AG09309 (cell line): ENCODE data around the gene HOXB4.

Source experiments
- DNase-seq: peaks from one replicate; pipeline ENCODE4 v3.0.0-alpha.2; 2010; ENCODE audit warnings: low read depth
- H3K4me3 ChIP-seq: 2 replicates; pipeline ENCODE4 v1.5.1; 2011; ENCODE audit warnings: mild to moderate bottlenecking, low read depth, low read length, moderate library complexity; ENCODE audit not compliant: control insufficient read depth
- CTCF ChIP-seq: IDR thresholded peaks from 2 replicates; pipeline ENCODE4 v1.5.1; 2011; ENCODE audit warnings: mild to moderate bottlenecking, low read depth, low read length, inconsistent platforms; ENCODE audit not compliant: insufficient read depth, control insufficient read depth; ENCODE audit errors: missing control alignments

The HOXB4 gene

GRCh38 chr17:48568499-48569239 is 9.5 kb downstream of the HOXB4 start:
- no peak overlapping the region for H3K4me3 ChIP-seq
- no peak for TF ChIP-seq CTCF
- DNase-seq: no peak

GRCh38 chr17:48567646-48568354 is 10.3 kb downstream of the HOXB4 start:
- DNase-seq: no peak
- no peak for TF ChIP-seq CTCF
- H3K4me3 ChIP-seq: no peak overlapping the region

GRCh38 chr17:48567209-48567608 is 10.9 kb downstream of the HOXB4 start:
- H3K4me3 ChIP-seq: no peak overlapping the region
- DNase-seq: no peak
- no peak for TF ChIP-seq CTCF

- no peak for TF ChIP-seq CTCF
- H3K4me3 ChIP-seq: no peak overlapping the region
- no peak for DNase-seq
Measured at GRCh38 chr17:48566717-48567116, 11.4 kb downstream of the HOXB4 start.

GRCh38 chr17:48565925-48566710 is 12.0 kb downstream of the HOXB4 start:
- H3K4me3 ChIP-seq: no peak overlapping the region
- DNase-seq: no peak
- no peak for TF ChIP-seq CTCF

- H3K4me3 ChIP-seq: no peak overlapping the region
- no peak for DNase-seq
- no peak for TF ChIP-seq CTCF
Measured at GRCh38 chr17:48565022-48565554, 13.1 kb downstream of the HOXB4 start.
